ENCODE measurements around the gene SCUBE1.

Gene SCUBE1

DNA sequence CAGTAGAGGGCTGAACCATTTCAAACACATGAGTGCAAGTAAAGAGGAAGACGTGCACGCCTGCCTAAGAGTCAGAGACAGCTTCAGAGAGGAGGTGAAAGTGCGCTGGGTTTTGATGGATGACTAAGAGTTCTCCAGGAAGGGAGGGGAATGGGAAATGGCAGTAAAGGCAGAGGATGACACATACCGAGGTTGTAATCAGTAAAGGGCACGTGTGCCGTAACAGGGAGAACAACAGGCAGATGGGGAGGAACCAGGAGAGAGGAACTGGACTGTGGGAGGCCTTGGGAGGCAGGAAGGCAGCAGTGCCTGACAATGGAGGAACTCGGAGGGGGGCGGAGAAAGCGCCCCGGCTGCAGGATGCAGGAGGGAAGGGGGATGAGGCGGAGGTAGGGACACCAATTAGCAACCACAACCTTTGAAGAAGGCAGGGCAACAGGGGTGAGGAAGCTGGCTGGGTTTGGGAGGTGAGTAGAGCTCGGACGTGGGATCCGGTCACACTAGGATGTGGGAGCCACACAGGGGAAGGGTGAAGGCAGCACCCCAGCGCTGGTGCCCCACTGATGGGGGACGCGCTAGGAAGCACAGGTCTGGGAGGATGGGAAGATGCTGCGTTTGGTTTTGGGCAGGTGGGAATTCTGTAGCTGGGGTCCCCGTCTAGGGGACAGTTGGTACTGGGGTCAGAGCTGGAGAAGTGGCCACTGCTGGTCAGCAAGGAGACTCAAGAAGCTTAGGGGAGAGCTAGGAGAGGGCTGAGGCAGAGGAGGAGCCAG, 67.4 kb downstream of the SCUBE1 start:
- DNase-seq, result no peak

DNA sequence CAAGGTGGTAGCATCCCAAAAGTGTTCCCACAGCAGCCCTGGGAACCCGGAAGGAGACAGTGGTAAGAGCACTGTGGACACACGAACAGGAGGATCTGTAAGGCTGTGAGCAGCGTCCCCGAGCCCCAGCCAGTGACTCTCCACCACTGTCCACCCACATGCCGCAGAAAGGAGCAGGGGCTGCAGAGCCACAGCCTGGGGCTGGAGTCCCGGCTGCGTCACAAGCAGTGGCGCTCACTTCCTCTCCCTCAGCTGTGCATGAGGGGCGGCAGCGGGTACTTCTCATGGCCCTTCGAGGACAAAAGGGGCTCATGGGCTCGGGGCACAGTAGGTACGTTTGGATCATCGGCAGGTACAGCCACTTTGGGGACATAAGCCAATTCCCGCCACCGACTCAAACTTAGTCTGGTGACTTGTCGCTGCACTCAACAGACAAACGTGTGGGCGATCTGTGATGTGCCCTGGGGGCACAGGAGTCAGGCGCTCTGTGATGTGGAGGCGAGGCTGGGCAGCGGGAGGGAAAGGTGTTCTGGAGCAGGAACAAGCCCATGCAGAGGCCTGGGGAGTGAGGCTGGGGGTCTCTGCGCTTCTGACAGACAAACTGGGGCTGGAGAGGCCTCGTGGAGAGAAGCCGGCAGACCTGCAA, 68.5 kb downstream of the SCUBE1 start:
- no peak for DNase-seq

DNA sequence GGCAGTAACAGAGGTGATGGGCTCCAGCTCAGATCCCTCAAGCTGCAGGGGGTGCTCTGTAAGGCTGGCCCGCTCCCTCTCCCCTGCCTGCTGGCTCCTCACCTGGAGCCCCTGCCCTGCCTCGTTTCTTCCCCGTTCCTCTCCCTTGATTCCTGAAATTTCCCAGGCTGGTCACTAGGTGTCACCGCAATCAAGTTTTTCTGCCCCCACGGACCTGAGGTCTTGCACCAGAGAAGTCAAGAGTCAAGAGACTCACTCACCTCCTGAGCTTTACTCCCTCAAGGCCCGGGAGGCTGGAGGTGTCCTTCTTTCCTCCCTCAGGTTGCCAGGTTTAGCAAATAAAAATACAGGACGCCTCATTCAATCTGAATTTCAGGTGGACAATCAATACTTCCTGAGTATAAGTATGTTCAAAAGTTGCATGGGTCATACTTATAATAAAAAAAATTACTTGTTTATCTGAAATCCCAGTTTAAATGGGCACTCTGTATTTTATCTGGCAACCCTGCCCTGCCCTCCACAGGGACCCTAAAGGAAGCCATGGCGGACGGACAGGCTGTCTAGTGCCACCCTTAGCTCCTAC, 69.2 kb downstream of the SCUBE1 start:
- peak; percentile 20 for DNase-seq

DNA sequence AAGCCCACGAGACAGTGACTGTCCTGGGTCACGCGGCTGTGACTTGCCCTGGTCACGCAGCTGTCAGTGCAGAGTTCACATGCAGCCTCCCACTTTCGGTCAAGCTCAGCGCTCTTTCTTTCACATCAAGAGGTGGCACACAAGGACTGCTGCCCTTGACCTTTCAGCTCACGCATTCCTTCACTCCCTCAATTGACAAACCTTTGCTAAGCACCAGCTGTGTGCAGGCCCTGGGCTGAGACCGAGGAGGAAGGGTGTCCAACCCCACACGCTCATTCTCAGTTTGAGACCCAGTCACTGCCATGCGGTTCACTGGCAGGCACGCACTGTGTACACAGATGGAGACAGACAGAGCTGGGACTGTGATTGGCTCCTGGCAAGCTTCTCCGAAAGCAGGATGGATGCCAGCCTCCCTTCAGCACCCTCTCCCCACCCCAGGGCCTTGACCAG, 70.3 kb downstream of the SCUBE1 start:
- no peak for DNase-seq

DNA sequence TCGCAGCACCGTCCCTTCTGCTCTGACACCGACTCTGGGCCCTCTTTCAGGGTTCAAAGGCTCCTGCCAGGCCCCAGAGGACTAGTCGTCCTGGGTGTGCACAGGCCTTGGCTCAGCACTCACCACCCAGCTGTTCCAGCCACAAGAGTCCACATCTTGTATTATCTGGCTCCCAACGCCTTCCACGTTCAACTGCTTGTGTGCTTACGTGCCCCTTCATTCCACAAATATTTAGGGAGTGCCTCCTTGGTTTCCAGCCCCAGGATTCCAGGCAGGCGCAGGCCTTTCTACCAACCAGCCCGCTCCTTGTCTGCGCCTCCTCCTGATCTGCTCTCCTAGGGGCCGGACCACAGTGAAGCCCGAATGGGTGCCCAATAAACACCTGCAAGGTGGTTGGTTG, 70.9 kb downstream of the SCUBE1 start:
- DNase-seq, result no peak

DNA sequence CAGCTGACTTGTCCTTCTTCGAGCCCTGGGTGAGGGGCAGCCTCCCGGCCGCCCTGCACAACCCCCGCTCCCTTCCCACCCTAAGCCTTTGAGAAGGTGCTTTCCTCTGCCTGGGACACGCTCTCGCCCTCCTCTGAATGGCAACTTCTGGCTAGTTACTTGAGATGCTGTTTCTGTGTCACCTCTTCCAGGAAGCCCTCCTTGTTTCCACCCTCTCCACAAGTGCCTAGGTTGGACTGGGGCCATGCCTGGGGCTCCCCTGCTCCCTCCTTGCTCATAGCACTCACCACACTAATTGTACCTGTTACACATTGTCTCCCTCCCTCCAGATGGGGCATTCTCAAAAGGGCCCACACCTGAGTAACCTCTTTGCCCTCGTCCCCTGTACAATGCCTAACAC, 72.2 kb downstream of the SCUBE1 start:
- DNase-seq, result no peak

DNA sequence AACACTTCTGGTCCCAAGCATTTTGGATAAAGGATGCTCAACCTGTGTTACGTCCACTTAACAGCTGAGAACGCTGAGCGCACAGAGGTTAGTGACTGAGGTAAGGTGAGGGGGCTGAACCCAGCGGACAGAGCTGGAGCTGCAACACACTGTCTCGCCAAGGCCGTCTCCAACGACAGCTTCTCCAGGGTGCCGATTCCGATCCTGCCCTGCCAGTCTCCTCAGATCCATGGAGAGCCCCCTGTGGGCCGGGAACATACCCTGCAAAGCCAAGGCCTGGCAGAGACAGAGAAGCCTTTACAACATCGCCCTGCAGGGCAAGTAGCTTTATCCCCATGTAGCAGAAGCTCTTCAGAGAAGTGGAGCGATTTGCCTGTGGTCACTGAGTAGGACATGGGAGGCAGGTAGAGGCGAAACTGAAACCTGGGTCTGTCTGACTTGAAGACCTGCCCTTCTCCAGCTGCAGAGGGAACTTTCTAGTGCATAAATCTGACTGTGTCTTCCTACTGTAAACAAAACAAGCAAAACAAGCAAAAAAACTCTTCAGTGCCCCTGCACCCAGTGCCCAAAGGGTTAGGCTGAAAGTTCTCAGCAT, 72.8 kb downstream of the SCUBE1 start:
- no peak for DNase-seq

DNA sequence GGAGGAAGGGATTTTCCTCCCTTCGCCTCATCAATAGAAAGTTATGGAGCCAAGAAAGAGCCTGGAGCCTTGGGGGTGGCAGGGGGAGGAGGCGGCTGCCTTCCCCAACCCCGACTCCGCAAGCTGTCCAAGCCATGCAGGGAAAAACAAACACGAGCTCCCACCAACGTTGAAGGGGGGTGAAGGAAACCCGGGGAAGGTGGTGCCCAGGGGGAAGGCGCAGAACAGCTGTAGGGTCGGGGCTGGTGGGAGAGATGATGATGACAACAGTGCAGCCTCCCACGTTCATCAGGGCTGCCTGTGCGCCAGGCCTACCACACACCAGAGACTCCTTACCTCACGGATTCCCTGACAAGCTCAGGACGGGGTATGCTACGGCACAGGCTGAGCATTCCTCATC, 73.5 kb downstream of the SCUBE1 start:
- no peak for DNase-seq

DNA sequence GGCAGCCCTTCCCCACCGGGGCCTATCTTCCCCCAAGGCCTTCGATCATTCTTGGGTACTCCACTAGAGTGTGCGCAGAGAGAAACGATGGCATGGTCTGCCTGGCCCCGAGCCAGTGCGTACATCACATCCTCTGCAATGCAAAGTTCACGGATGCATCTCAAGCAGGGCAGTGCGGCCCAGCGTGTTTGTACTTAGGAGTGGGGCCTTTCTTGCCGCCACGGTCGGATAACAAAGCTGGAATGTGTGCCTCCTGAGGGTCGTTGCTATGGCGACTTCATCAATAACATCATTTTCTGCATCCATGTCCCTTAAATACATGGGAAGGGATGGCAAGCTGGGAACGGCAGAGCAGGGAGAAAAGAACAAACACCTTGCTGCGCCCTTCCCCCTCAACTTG, 73.9 kb downstream of the SCUBE1 start:
- DNase-seq, result no peak

DNA sequence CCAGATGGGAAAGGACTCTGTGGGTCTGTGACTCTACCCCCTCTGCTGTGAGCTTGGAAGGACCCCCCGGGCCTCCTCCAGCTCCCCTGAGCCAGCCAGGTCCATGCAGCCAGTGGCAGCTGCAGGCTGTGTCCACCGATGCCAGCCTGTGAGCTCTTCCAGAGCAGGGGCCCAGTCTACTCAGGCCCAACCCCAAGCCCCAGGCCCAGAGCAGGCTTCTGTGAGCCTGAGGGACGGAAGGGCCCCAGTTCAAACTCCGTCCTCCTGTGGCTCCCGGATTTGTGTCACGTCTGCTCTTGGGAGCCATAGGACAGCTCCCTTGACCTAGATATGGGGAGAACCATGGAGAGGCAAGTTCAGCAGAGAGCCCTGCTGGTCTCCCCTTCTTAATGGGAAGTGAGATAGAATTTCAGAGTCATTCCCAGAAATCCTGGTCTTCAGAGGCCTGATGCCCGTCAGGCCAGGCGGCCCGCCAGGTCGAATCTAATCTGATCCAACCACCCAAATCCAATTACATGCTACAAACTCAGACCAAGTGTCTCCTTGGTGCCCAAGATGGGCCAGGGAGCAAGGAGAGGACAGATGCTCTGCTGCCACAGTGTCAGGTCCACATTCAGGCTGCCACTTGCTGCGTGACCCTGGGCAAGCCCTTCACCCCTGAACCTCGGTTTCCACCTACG, 75.1 kb downstream of the SCUBE1 start:
- DNase-seq, result no peak

DNA sequence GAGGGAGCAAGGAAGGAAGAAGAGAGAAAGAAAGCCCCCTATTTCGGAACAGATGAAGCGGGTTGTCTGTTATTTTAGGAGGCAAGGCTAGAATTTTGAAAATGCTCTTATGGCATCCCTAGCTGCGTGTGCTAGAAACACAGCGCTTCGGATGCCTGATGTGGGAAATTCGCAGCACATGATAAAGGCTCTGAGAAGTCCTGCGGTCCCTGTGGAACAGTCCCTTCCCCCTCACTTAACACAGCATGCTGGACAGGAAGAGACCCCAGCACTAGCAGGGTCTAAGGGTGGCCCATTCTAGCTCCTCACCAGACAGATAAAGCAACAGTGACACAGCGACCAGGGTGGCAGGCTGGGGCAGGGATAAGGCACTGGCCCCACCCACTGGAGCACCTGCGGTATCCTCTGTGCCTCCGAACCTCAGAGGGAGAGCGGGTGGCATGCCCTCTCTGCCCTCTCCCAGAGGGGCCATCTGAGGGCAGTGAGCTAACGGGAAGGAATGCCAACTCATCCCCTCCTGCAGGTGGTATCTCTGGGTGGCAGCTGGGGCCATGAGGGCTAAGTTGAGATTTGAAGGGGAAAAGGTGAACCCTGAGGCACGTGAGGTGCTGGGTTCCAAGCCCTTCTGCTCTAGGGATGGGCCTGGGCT, 75.7 kb downstream of the SCUBE1 start:
- DNase-seq, result no peak

DNA sequence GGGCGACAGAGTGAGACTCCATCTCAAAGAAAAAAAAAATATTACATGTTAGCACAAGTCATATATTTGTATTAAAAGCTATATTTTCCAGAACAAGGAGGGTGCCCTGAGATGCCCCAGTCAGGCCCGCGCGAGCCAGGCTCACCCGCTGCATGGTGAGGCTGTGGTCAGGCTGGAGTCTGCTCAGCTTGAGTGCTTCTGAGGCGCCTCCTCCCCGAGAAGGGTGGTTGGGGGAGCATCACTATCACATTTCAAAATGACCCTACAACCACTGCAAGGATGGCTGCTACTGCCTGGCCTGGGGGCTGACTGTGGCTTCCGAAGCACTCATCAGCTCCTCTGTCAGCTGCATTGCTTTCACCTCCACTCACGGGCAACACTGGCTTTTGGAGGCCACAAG, 77.1 kb downstream of the SCUBE1 start:
- no peak for DNase-seq

DNA sequence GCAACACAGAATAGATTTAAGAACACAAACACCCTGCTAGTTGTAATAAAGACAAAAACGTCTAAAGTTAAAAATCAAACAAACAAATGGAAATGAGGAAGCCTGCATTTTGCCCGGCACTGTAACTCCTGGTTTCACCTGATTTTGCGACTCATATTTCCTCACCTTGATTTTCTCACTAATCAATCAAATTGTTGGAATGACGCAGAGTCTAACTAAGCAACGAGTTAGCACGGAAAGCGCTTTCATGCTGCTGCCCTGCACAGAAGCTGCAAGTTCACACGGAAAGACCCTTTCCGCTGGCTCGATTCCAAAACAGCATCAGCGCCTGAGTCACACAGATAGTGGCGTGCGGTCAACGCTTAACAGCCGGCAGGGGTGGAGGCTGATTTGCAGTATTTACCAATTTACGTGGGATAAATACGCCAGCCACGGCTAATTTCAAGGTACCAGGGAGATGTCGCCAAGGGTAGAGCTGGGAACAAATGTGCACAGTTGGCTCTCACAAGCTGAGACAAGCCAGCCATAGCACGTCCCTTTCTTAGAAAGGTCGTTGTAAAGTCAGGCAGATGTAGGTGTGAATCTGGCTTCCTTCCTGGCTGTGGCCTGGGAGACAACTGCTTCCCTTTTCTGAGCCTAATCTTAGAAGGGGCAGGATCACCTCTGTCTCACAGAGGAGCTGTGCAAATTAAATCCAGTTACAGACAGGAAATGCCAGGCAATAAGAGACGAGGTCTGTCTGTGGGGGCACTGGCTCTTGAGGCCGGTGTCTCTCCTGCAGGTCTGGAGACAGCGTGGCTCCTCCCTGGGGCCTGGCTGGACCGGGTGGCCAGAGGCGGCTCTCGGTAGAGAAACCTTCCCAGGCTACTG, 79.3 kb downstream of the SCUBE1 start:
- no peak for DNase-seq

DNA sequence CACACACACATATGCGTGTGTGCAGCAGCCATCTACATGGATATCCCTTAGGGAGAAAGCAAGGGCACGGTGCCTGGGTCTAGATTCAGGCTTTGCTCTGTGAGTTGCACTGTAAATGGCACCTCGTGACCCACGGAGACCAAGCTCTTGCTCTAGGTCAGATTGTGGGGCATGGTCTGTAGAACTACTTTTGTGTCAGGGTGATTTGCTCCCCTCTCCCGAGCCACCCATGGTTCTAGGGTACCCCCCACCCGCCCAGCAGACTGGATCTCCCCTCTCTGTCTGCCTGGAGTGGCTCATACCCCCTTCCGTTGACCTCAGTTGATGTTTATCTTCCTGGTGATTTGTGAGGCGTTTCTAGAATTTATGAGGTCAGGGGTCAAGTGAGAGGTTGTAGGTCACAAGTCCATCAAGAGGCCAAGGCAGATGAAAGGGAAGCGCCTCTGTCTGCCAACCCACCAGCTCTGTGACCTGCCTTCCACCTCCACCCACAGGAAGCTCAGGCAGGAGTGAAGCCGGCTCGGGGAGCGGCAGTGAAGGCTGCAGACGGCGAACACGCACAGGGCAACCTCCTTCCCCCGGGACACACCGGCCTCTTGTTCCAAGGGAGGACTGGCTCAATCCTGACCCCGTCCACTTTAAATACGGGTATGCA, 80.1 kb downstream of the SCUBE1 start:
- DNase-seq, result no peak

DNA sequence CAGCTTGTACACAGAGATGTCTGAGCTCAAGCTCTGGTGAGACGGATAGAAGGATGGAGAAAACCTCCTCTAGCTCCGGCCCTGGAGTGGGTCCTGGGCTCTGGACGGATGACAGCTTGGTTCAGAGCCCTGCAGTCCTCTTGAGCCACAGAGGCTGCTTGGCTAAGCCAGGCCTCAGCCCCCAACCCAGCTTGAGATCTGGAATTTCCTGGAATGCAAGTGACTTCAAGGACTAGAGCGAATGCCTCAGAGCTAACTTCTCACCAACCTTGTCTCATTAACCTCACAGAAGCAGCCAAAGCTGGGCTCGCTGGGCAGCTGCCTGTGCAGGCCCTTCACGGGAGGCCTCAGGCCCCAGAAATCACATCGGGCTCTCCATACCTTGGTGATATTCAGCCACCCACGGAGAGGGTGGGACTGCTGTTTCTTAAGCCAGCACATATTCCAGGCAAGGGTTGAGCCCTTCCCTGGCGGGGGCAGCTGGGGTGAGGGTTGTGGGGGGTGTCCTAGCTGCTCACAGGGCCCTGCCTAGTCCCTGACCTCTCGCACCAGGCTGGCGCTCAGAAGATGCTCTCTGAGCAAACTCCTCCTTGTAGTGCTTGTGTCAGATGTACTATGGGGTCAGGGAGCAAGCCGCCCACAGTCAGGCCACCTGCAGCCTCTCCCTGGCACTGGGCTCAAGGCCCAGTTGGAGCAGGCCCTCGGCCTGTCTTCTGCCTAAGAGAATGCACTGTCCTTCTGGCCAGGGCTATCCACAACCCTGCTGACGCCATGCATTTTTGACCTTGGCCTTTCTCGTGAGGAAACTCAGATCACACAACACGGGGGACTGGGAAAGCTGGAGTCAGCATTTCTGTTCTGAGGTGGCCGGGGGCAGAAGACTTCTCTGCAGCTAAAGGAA, 82.6 kb downstream of the SCUBE1 start:
- no peak for DNase-seq

DNA sequence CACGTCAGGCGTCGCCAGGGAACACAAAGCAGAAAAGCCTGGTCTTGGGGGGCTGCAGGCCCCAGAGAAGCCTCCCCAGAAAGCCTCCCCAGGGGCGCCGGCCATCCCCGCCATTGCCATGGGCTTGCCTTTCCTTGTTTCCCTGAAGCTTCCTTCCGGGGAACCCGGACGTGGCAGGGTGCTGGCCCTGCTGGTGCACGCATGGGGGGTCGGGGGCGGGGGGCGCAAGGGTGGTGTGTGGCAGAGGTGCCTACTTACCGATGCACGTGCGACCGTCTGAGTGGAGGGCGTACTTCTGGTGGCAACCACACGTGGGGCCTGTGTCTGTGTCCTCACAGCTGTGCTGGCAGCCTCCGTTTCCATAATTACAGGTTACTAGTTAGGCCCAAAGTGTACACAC, 85.2 kb downstream of the SCUBE1 start:
- no peak for DNase-seq

DNA sequence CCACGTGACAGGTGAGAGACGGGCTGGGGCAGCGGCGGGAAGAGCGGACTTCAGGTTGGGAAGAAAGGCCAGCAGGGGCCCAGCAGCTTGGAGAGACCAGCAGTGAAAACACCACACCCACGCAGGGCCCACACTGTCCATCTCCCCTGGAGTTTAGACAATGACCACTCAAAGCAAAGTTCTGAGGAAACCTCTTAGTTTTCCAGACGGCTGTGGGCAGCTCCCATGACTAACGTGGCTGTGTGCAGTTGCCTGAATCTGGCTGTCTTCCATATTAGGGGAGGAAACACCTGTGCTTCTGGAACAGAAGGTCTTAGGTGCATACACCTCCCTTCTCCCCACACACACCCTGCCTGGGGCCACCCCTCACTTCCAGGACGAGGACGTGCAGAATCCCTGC, 85.6 kb downstream of the SCUBE1 start:
- DNase-seq, result no peak

DNA sequence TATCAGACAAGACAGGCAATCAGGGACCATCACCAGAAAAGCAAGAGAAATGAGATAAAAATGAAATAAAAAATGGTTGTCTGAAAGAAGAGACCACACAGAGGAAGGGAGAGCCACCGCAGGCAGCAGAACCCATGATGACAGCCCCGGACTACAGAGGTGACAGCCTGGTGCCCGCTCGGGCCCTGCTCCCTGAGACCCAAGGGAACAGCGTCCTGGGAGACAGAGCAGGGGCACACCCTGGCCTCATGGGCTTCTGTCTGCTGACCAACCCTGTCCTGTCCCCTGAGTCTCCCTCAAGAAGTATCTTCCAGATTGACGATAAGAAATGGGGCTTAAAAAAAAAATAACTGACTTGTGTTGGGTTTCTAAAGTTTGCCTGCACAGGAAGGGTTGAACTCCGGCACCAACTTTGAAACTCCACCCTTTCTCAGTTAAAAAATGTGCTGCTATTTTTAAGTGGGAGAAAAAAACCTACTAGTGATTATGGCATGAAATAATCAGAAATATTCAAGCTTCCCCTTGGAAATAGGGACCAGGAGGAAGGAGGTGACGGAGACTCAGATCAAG, 86.1 kb downstream of the SCUBE1 start:
- no peak for DNase-seq

DNA sequence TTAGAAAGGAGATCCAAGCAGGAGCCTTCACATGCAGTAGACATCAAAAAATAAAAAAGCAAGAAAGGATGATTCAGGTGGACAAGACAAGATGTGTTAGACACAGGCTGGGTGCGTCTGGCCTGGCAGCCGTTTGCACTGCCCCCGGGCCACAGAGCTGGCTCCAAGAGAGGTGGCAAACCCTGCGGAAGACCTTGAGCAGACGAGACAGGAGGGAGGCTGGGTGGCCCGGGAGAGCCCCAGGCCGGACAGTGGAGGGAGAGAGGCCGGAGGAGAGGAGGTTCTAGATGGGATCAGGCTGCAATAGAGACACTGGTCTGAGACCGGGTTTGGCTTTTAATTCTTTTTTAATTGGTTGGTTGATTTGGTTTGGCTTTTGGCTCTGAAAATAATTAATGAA, 86.6 kb downstream of the SCUBE1 start:
- no peak for DNase-seq

DNA sequence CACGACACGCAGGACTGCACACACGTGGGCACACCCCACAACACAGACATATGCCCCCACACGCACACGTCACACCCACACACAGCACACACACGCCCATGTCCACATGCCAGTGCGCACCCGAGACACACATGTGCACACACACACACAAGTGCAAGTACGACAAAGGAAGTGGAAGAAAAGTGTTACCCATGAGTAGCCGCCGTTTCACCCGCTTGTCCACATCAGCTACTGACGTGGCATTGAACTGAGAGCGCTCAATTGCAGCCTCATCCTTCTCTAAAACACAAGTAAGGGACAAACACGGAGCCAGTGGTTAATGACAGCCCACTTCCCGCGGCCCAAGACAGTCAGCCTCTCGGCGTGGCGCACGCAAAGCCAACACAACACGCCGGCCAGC, 87.9 kb downstream of the SCUBE1 start:
- no peak for DNase-seq
